Pons (tissue), 1 donor: ENCODE data around the gene TMEM232.
"Not testable (repeated sequence)": the region's sequence is repeated elsewhere in the genome, so short reads cannot be mapped to it uniquely, and the experiment has no call there.

Experiments
- DNase-seq: peaks from one replicate; pipeline ENCODE4 v3.0.0-alpha.2; 2016; ENCODE audit warnings: low spot score

The TMEM232 gene

DNA sequence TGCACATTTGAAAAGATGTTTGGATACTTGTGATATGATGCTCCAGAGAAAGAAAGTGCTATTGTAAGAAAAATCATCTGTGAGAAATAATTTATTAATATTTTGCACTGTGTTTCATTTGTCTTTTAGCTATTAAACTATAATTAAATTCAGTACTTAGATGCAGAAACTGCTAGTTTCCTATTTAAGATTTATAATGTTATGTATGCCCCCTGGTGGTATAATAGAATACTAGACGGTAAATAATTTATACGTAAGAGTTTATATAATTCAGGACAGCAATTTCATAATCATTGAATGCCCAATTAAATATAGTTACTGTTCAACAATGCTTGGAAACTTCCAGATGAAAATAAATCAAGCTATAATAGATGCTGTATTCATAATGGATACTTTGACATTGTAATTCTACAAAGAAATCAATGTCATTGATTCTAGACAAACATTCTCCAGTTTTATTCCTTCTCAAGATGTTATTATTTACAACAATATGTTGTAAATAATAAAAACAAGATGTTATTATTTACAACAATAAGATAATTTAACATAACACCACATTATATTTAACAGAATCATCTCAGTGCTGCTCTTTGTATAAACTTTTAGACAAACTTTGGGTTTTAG, 101.0 kb downstream of the TMEM232 start:
- DNase-seq, result peak; percentile 54

DNA sequence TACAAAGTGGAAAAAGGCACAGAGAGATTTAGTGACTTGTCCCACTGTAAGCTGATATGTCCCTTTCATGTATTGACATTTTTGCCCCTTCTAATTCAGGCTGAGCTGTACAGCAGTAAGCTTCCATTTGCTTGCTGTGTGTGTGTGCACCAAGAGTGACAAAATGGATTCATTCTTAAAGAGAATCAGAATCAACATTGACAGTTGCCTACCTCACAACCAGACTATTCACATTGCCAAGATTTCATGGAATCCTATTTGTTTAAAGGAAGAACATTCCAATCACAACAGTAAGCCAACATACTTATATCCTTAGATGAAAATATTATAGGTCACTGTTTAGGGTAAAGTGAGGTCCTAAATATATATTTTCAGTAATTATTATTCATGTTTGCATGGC, 102.6 kb downstream of the TMEM232 start:
- DNase-seq, result no peak

DNA sequence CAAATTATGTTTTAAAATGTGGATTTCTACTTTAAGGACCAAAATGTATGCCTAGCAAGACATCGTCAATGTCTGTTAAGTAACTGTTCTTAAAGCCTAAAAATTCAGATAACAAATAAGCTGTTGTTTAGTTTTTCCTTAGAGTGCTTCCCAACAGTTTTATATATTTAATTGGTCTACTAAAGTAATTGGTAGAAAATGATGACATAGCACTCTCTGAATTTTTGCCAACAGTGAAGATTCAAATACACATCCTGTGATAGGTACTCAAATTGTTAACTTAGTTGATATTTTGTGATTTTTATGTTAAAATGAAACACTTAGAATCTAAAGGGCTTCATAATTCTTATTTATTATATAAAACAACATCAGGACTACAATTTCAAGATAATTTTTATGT, 107.5 kb downstream of the TMEM232 start:
- no peak for DNase-seq

DNA sequence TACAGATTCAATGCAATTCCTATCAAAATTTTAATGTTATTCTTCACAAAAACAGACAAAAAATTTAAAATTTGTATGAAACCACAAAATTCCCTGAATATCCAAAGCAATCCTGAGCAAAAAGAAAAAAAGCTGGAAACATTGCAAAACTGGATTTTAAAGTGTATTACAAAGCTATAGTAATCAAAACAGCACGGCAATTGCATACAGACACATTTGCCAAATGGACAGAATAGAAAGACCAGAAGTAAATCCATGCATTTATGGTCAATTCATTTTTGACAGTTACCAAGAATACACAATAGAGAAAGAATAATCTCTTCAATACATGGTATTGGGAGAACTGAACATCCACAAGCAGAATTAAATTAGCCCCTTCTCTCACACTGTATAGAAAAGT, 110.5 kb downstream of the TMEM232 start:
- no peak for DNase-seq

DNA sequence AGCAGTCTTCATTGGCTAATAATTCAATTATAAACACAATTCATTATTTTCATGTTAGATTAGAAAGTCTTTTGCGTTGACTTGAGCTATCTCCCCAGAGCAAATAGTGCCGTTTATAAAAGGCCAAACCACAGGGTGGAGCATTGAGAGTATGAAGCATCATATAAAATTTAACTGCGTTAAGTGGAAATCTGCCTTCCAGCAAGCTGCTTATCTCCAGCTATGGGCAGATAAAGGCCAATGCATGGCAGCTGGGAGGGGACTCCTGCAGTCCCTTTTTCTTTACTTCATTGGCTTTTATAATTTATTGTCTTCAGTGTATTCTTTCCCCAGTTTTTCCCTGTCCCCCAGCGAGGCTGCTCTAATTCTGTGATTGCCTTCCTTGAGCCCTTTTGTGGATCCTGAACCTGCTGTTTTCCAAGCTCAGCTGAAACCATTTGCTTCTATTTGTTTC, 113.7 kb downstream of the TMEM232 start:
- no peak for DNase-seq

DNA sequence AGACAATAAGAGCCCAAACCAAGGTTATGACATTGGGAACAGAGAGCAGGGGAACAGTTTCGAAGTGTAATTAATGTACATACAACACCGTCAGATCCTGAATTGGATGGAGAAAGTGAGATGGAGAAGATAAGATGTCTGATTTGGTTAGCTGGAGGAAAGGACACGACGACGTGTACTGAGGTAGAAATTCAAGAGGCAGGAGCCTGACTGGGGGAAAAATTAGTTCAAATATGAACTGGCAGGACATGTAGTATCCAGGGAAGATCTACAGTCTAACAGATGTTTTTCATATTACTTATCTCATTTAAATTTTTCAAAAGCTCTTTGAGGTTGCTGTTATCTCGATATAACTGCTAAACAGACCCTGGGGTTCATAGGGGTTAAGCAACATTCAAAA, 114.7 kb downstream of the TMEM232 start:
- no peak for DNase-seq

DNA sequence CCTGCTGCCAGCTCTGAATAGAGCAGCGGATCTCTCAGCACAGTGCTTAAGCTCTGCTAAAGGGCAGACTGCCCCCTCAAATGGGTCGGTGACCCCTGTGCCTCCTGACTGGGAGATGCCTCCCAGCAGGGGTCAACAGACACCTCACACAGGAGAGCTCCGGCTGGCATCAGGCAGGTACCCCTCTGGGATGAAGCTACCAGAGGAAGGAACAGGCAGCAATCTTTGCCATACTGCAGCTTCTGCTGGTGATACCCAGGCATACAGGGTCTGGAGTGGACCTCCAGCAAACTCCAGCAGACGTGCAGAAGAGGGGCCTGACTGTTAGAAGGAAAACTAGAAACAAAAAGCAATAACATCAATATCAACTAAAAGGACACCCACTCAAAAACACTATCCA, 131.6 kb downstream of the TMEM232 start:
- no peak for DNase-seq

DNA sequence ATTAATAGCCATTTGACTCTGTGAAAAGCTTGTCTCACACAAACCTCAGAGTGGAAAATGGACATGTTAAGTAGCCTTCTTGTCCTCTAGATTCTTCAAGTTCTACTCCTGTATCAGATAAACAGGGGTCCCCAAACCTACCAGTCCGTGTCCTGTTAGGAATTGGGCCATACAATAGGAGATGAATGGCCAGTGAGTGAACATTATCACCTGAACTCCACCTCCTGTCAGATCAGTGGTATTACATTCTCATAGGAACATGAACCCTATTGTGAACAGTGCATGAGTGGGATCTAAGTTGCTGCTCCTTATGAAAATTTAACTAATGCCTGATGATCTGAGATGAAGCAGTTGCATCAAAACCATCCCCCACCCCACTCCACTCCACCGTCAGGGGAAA, 136.3 kb downstream of the TMEM232 start:
- no peak for DNase-seq

DNA sequence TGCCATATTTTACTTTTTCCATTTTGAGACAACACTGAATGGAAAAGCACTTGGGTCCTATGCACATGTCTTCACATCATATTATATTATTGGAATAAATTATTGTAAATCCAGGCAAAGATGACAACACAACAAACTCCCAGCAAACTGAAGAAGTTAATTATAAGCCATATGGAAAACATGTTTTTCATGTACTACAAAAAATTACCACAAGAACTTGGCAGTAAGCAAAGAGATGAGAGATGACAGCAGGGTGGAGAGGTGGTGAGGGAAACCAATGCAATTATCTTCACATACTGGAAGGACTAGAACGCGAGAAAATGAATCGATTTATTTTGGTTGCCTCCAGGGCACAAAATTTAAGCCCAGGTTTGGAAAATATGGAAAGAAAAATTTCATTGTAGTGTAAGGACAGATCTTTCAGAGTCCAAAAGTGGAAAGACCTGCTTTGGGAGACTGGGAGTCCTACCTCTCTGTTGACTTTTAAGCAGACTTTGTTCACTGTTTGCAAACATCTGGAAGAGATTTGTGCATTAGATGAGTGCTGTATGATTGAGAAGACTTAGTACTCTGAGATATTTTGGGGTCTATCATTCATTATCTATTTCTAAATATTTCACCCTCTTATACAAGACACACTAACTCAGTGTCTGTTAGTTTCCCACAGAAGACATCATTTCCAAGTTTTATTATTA, 138.0 kb downstream of the TMEM232 start:
- DNase-seq, result no peak

DNA sequence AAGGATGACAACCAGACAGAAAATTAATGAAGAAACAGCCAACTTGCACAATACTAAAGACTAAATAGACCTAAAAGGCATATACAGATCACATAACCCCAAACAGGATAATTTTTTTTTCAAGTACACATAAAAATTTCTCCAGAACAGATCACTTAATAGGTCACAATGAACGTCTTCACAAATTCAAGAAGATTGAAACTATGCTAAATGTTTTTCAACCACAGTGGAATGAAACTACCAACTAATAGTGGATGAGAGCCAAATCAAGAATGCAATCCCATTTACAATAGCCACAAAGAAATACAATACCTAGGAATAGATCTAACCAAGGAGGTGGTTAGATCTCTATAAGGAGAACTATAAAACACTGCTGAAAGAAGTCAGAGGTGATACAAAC, 145.8 kb downstream of the TMEM232 start:
- no peak for DNase-seq

DNA sequence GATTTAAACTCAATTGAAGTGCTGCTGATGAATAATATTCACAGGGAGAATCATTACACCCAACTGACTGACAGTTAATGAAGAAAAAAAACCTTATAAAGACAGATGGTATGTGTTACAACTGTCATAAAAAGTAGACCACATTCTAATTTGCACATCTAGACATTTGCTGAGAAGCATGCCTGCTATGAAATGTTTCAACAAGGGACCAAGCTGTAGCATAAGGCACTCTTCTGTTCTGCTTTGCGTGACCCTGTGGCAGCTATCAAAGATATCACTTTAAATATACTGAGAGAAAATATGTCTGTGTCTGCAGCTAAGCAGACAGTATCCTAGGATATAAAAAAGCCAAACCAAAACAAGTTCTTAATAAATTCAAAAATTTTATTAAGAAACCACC, 153.7 kb downstream of the TMEM232 start:
- no peak for DNase-seq

DNA sequence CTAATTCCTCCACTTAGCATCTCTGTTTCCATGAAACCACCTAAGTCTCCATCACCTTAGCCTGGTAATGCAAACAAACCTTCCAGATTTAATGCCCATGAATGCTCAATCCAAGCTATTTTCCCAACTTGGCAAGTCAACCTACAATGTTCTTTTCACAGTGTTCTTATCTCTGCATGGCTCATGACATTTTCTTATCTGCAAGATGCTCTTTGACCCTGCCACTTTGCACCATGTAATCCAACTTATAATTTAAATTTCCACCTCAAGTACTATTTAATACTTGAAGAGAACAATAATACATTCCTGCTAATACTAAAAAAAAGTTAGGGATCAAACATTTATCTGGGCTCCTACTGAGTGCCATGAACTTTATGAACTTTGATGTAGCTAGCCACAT, 164.3 kb downstream of the TMEM232 start:
- no peak for DNase-seq

DNA sequence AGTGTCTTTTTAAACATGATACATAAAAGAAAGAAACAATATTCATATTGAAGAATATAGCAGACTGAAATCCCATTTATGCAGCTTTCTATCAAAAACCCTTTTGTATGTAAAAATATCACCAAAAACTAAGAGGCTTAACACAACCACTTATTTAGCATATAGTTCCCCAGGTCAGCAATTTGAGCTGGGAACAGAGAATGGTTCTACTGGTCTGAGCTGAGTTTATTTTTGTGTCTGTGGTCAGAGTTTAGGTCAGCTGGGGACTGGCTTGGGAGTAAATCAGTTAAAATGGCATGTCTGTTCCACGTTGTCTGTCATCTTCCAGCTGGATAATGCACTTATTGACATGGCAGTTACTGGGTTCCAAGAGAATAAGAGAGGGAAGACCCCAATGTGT, 165.0 kb downstream of the TMEM232 start:
- no peak for DNase-seq

DNA sequence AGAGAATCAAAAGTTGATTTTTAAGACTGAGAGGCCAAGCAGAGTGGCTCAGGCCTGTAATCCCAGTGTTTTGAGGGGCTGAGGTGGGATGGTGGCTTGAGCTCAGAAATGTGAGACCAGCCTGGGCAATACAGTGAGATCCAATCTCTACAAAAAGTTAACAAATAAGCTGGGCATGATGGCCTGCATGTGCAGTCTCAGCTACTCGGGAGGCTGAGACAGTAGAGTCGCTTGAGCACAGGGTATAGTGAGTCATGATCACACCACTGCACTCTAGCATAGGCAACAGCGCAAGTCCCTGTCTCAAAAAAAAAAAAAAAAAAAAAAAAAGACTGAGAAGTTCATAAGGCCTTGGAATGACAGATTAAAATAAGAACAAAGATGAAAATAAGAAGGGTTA, 177.2 kb downstream of the TMEM232 start:
- no peak for DNase-seq

DNA sequence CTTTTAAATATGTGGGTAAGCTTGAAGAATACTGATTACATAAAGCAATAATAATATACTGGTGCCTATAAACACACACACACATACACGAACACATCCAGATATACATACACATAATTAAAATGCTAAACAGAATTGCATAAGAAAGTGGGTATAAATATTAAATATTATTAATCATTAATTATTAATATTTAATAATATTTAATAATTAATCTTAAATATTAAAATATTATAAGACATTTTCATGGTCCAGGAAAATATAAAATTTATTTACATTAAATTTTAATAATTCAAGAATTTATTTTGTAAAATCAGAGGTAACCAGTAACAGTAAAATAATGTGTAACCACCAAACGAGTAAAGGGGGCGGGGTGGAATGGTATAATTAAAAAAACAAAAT, 178.3 kb downstream of the TMEM232 start:
- DNase-seq, result no peak

DNA sequence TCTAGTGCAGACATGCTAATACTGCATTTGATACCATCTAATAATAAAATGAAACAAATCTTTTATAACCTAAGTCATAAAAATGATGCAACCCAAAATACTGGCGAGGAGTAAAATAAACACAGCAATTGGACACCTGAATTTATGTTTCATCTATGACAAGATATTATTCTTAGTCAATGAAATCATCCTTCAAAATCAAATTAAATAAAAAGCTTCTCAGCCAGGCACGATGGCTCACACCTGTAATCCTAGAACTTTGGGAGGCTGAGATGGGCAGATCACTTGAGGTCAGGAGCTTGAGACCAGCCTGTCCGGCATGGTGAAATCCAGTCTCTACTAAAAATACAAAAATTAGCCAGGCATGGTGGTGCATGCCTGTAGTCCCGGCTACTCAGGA, 179.0 kb downstream of the TMEM232 start:
- no peak for DNase-seq

DNA sequence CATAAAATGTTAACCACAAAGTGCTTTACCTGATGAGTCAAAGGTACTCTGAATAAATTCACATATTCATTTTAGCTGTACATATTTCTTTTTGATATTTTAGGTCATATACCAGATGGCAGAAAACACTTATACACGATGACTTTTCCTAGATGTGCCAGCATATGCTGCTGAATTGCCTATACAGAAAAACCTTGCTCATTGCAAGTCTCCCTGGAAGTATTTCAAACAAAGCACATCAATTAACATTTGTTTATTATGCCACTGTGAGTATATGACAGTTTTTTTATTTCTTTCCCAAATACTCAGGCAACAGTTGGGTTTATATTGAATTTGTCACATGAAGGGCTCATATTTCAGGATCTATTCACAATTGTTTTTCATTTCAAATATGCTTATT, 180.8 kb downstream of the TMEM232 start:
- no peak for DNase-seq

DNA sequence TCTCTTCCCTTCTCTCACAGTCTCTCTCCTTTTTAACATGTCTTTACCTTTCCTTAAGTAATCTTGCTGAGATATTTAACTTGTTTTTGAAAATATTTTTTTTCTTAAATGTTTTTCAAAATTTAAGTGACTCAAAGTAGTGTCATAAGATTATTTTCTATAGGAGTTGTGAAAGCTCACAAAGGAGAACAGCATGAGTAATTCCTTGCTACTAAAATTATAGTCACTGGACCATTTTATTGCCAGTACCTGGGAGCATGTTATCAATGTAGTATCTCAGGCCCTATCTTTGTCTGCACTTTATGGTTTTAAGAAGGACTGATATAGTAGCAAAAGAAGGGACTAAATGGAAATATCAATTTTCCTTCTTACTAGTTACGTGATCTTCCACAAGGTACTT, 181.9 kb downstream of the TMEM232 start:
- DNase-seq, result no peak

DNA sequence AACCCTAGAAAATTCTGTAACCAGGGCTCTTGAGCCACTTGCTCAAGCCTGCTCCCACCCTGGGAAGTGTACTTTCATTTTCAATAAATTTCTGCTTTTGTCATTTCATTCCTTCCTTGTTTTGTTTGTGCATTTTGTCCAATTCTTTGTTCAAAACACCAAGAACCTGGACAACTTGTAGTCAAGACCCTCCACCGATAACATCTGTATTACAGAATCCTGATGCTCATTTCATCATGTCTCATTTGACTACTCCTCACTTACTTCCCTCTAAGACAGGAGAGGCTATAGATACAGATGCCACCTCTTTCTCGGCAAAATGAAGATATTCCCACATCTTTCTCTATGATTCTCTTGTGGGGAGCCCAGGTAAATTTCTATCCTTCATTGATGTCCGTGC, 183.5 kb downstream of the TMEM232 start:
- no peak for DNase-seq

DNA sequence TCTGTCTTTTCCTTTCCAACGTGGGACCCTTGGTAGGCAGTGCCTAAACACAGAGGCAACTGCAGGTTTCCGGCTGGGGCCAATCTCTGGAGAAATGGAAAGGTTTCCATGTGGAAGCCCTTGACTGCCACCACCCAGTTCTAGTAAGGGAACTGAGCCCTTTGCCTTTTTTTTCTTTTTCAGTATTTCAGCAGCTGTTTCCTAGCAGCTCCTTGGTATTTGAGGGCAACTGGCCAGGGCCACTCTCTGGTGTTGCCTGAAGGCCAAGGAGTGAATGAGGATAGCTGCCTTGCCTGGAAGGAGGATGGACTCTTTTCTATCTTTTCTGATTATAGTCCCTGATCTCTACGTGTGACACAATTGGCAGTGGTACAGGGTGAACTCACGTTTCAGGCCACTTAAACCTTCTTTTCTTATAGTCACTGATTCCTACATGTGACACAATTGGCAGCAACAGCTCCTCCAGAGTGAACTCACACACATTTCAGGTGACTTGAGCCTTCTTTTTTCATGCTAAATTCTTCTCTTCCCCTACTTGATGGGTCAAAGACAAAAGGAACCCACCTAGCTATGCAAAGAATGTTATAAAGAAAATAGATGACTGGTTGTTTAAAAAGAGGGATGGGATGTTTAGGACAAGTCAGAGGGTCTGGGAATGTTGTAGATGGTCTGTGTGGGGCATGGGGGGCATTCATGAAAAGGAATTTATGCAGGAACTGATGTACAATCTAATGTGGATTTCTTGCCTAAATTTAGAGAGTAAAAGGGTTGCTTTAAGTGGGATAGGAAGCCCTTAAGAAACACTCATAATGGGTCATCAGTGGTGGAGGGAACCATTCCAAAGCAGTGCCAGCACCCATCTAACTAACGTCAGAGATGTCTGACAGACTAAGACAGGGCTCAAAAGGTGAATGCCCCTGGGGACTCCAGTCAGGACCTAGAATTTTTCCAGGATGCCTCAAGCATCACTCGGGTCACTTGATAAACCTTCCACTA, 190.1 kb downstream of the TMEM232 start:
- DNase-seq, result peak; percentile 11

DNA sequence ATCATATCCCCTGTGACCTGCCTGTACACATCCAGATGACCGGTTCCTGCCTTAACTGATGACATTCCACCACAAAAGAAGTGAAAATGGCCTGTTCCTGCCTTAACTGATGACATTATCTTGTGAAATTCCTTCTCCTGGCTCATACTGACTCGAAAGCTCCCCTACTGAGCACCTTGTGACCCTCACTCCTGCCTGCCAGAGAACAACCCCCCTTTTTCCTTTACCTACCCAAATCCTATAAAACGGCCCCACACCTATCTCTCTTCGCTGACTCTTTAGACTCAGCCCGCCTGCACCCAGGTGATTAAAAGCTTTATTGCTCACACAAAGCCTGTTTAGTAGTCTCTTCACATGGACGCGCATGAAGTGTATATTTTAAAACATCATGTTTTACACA, 191.3 kb downstream of the TMEM232 start:
- DNase-seq, result not testable (repeated sequence)

DNA sequence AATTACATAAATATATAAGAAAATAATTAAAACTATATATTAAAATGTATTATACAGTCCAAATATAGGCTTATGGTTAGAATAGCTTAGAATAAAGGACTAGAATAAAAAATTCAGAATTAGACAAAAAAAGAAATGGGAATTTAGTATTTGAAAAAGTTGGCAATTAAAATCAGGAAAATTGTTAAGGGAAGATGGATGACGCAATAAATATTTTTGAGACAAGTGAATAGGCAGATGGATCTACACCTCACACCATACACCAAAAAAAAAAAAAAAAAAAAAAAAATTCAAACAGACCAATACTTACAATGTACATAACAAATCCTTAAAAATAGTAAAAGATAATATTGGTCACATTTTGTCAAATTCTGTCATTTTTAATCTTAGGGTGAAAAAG, 200.7 kb downstream of the TMEM232 start:
- no peak for DNase-seq

DNA sequence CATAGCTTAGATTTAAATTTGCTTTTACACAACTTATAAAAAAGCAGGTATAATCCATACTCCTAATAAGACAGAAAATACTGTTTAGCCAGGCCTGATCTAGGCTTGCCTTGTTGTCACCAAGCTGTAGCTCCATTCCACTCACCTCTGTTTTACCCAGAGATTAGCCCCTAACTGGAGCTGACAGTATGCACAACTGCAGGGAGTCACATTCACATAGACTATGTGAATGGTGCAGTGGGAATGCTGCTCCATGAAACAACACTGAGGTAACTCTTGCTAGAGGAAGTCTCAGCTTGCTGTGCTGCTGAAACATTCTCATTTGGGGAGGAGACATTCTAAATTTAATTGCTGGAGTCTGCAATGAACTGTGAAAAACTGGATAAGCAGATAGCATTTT, 209.1 kb downstream of the TMEM232 start:
- DNase-seq, result no peak
